ENCODE results near the gene STX1B.

The STX1B gene

GRCh38 chr16:31006086-31006385 is 4.4 kb downstream of the STX1B start:
- H3K27me3 Mint-ChIP-seq (ENCODE audit: low read depth): peaks cover 14% of the 10 kb centered on the region
- peak overlapping the region in 2 of 3 experiments; percentile 4 to 41 for H3K27ac Mint-ChIP-seq
- TF ChIP-seq CTCF (IDR thresholded peaks at IDR 0.05; ENCODE audit: unreplicated experiment in 3 of 3): no peak
- H3K4me1 Mint-ChIP-seq: peaks cover 40% of the 10 kb centered on the region
- peak overlapping the region in 1 of 3 experiments; percentile 45 for H3K4me3 Mint-ChIP-seq
- H3K9me3 Mint-ChIP-seq: no peaks in the 10 kb centered on the region
- H3K36me3 Mint-ChIP-seq (ENCODE audit: low read depth): no peaks in the 10 kb centered on the region

DNA sequence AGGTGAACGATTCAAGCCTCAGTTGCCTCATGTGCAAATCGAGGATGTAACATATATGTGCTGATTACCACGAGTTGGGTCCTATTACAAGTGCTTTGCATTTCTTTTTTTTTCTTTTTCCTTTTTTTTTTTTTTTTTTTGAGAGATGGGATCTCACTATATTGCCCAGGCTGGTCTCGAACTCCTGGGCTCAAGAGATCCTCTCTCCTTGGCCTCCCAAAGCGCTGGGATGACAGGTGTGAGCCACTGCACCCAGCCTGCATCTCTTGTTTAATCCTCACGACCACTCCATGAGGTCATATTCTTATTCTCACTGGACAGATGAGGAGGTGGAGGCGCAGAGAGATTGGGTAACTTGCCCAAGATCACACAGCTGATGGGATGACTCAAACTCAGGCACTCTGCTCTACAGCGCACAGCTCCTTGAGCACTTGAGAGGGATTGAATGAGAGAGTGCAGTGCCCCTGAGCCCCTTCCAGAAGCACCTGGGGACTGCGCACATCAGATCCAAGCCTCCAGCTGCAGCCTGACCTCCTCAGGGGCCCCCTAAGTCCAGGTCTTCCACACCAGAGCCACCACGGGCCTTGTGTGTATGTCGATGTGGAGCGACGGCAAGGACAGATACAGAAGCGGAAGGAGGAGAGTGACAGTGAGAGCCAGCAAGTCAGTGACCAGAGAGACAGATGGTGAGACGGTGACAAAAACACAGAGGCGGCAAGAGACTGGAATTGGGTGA is 4.9 kb downstream of the STX1B start:
- H3K4me1 Mint-ChIP-seq: peaks cover 40% of the 10 kb centered on the region
- H3K9me3 Mint-ChIP-seq: no peaks in the 10 kb centered on the region
- no peaks in the 10 kb centered on the region for H3K36me3 Mint-ChIP-seq (ENCODE audit: low read depth)
- H3K27me3 Mint-ChIP-seq (ENCODE audit: low read depth): peaks cover 13% of the 10 kb centered on the region
- H3K27ac Mint-ChIP-seq: peak overlapping the region in 2 of 3 experiments; percentile 4 to 41
- peak overlapping the region in 1 of 3 experiments; percentile 45 for H3K4me3 Mint-ChIP-seq
- no peak for TF ChIP-seq CTCF (IDR thresholded peaks at IDR 0.05; ENCODE audit: unreplicated experiment in 3 of 3)

GRCh38 chr16:31004658-31005057 is 5.8 kb downstream of the STX1B start:
- H3K27me3 Mint-ChIP-seq (ENCODE audit: low read depth): peaks cover 7% of the 10 kb centered on the region
- H3K9me3 Mint-ChIP-seq: no peaks in the 10 kb centered on the region
- no peak overlapping the region for H3K4me3 Mint-ChIP-seq
- H3K4me1 Mint-ChIP-seq: peaks cover 37% of the 10 kb centered on the region
- no peaks in the 10 kb centered on the region for H3K36me3 Mint-ChIP-seq (ENCODE audit: low read depth)
- no peak overlapping the region for H3K27ac Mint-ChIP-seq
- no peak for TF ChIP-seq CTCF (IDR thresholded peaks at IDR 0.05; ENCODE audit: unreplicated experiment in 3 of 3)

DNA sequence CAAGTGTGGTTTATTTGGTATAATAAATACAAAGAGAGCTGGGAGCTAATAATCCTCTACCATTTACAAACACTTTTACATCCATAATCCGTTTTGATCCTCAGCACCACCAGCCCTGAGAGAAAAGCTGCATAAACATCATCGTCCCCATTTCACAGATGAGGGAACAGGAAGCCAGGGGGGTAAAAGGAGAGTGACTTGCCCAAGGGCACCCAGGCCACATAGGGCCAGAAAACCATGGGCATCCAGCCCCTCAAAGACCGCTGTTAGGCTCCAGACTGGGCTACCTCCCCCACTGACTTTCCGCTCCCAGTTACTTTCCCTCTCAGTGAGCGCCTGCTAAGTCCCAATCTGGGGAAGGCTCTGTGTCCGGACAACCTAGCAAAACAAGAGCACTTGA is 6.7 kb downstream of the STX1B start:
- H3K4me1 Mint-ChIP-seq: peaks cover 35% of the 10 kb centered on the region
- no peak for TF ChIP-seq CTCF (IDR thresholded peaks at IDR 0.05; ENCODE audit: unreplicated experiment in 3 of 3)
- H3K27me3 Mint-ChIP-seq (ENCODE audit: low read depth): peaks cover 6% of the 10 kb centered on the region
- H3K4me3 Mint-ChIP-seq: peak overlapping the region in 1 of 3 experiments; percentile 2
- H3K36me3 Mint-ChIP-seq (ENCODE audit: low read depth): no peaks in the 10 kb centered on the region
- no peaks in the 10 kb centered on the region for H3K9me3 Mint-ChIP-seq
- peak overlapping the region in 2 of 3 experiments; percentile 50 to 70 for H3K27ac Mint-ChIP-seq

GRCh38 chr16:31002862-31003341 is 7.5 kb downstream of the STX1B start:
- H3K27ac Mint-ChIP-seq: peak overlapping the region; percentile 69 to 90 (median 70)
- no peaks in the 10 kb centered on the region for H3K9me3 Mint-ChIP-seq
- H3K4me1 Mint-ChIP-seq: peaks cover 40% of the 10 kb centered on the region
- peak overlapping the region in 1 of 3 experiments; percentile 30 for H3K4me3 Mint-ChIP-seq
- H3K36me3 Mint-ChIP-seq (ENCODE audit: low read depth): no peaks in the 10 kb centered on the region
- TF ChIP-seq CTCF (IDR thresholded peaks at IDR 0.05; ENCODE audit: unreplicated experiment in 3 of 3): no peak
- H3K27me3 Mint-ChIP-seq (ENCODE audit: low read depth): peaks cover 6% of the 10 kb centered on the region

- Mint-ChIP-seq H3K36me3 (ENCODE audit: low read depth) (no peaks in the 10 kb centered on the region), H3K27ac (peak overlapping the region; percentile 59 to 90 (median 70)), H3K4me3 (peak overlapping the region in 1 of 3 experiments; percentile 21), H3K9me3 (no peaks in the 10 kb centered on the region), H3K4me1 (peaks cover 42% of the 10 kb centered on the region), H3K27me3 (ENCODE audit: low read depth) (peaks cover 3% of the 10 kb centered on the region)
- TF ChIP-seq CTCF (IDR thresholded peaks at IDR 0.05; ENCODE audit: unreplicated experiment in 3 of 3): no peak
These were observed 8.2 kb downstream of the STX1B start for GRCh38 chr16:31002250-31002700.
